Liver (tissue), 9 donors: ENCODE results near the gene MAP1LC3C. TPM values are rescaled to one million over a fixed set of nuclear protein-coding genes. Genes with fewer than 3 reads are reported as not detected.

Experiments
- DNase-seq: peaks from one replicate; pipeline ENCODE4 v3.0.0-alpha.2; 2017; ENCODE audit warnings: low spot score
- H3K27ac ChIP-seq, 2 donors: one replicate each; pipeline ENCODE4 v1.7.0; 2013; ENCODE audit warnings: inconsistent platforms in 2 of 2, low read length in 2 of 2, control low read depth in 1 of 2, low read depth in 1 of 2, mild to moderate bottlenecking in 1 of 2
- H3K27me3 ChIP-seq, 4 donors: one replicate each; pipeline versions ENCODE4 v1.6.1 to v1.7.0; 2013; ENCODE audit warnings: low read length in 3 of 4, inconsistent platforms in 1 of 4, mild to moderate bottlenecking in 1 of 4, moderate library complexity in 1 of 4; ENCODE audit not compliant: control insufficient read depth in 4 of 4, insufficient read depth in 4 of 4
- H3K36me3 ChIP-seq, 4 donors: one replicate each; pipeline versions ENCODE4 v1.6.1 to v1.7.0; 2013; ENCODE audit warnings: low read length in 3 of 4, mild to moderate bottlenecking in 3 of 4, low read depth in 1 of 4, moderate library complexity in 1 of 4; ENCODE audit not compliant: control insufficient read depth in 4 of 4, insufficient read depth in 3 of 4
- H3K4me1 ChIP-seq, 4 donors: one replicate each; pipeline versions ENCODE4 v1.6.1 to v1.7.0; 2013; ENCODE audit warnings: low read length in 3 of 4, mild to moderate bottlenecking in 3 of 4, moderate library complexity in 1 of 4; ENCODE audit not compliant: control insufficient read depth in 4 of 4, insufficient read depth in 4 of 4
- H3K4me3 ChIP-seq, 3 donors: one replicate each; pipeline versions ENCODE4 v1.6.1 to v1.7.0; 2013; ENCODE audit warnings: low read length in 3 of 3, control low read depth in 1 of 3, low read depth in 1 of 3, mild to moderate bottlenecking in 1 of 3
- H3K9ac ChIP-seq, 2 donors: one replicate each; pipeline ENCODE4 v1.7.0; 2013; ENCODE audit warnings: low read length in 2 of 2, mild to moderate bottlenecking in 2 of 2, moderate library complexity in 2 of 2, control low read depth in 1 of 2, low read depth in 1 of 2
- H3K9me3 ChIP-seq, 4 donors: one replicate each; pipeline versions ENCODE4 v1.6.1 to v1.7.0; 2013; ENCODE audit warnings: low read length in 3 of 4; ENCODE audit not compliant: control insufficient read depth in 4 of 4
- CTCF ChIP-seq: fragments of 150-350 bp; IDR thresholded peaks from 2 replicates; pipeline ENCODE4 v1.5.1; 2017; ENCODE audit warnings: improper control_type of control experiment, low read depth, low read length; ENCODE audit not compliant: missing input control
- EGR1 ChIP-seq, 2 donors: IDR thresholded peaks; 2 replicates each; pipeline ENCODE4 v1.6.1; 2016 to 2018; ENCODE audit warnings: antibody characterized with exemption in 2 of 2, low read depth in 2 of 2
- GABPA ChIP-seq, 2 donors: IDR thresholded peaks in 1 of 2; conservative IDR thresholded peaks in 1 of 2; 2 replicates each; pipeline ENCODE4 v1.6.1; 2016; ENCODE audit warnings: antibody characterized with exemption in 2 of 2, mild to moderate bottlenecking in 1 of 2, moderate library complexity in 1 of 2
- HNF4G ChIP-seq: IDR thresholded peaks from 2 replicates; pipeline ENCODE4 v1.6.1; 2016; ENCODE audit warnings: antibody characterized with exemption
- JUND ChIP-seq, 2 donors: IDR thresholded peaks; 2 replicates each; pipeline ENCODE4 v1.6.1; 2016; ENCODE audit warnings: antibody characterized with exemption in 2 of 2
- NR2F2 ChIP-seq: IDR thresholded peaks from 2 replicates; pipeline ENCODE4 v1.6.1; 2016; ENCODE audit warnings: antibody characterized with exemption
- RAD21 ChIP-seq, 2 donors: IDR thresholded peaks; 2 replicates each; pipeline ENCODE4 v1.6.1; 2016; ENCODE audit warnings: antibody characterized with exemption in 2 of 2, mild to moderate bottlenecking in 2 of 2
- REST ChIP-seq: IDR thresholded peaks from 2 replicates; pipeline ENCODE4 v1.6.1; 2016; ENCODE audit warnings: antibody characterized with exemption, mild to moderate bottlenecking
- RXRA ChIP-seq, 2 donors: IDR thresholded peaks; 2 replicates each; pipeline ENCODE4 v1.6.1; 2017 to 2018; ENCODE audit warnings: antibody characterized with exemption in 2 of 2, mild to moderate bottlenecking in 1 of 2
- SP1 ChIP-seq: IDR thresholded peaks from 2 replicates; pipeline ENCODE4 v1.6.1; 2018; ENCODE audit warnings: antibody characterized with exemption, mild to moderate bottlenecking
- WGBS: extraction: QIAGEN DNeasy Blood & Tissue Kit; methylation state at CpG from one replicate; pipeline ENCODE4 v1.1.7; 2013; 5-methylcytosine and 5-hydroxymethylcytosine counted together
- polyA plus RNA-seq, 2 donors: library from polyadenylated mRNA; stranded (reverse) in 1 of 2; unstranded in 1 of 2; fragments of 200-250 nt in 1 of 2; fragments of >200 nt in 1 of 2; fragmentation: Nextera tagmentation in 1 of 2; extraction: Ambion mirVana in 1 of 2; gene quantifications; one replicate each; pipeline versions ENCODE4 v1.2.1 to v1.2.3, GENCODE V29; 2013 to 2015
- total RNA-seq, 2 donors: library from RNA; depleted of rRNA; stranded (reverse); fragments of >200 nt; gene quantifications; one replicate each; pipeline ENCODE4 v1.2.3, GENCODE V29; 2014
- TF ChIP-seq, protein P1 (sequence below): IDR thresholded peaks from 2 replicates; pipeline ENCODE4 v1.6.1; 2016; ENCODE audit warnings: antibody characterized with exemption
- donor health status: healthy.
- donor health status: healthy.
- donor health status: healthy.
- donor health status: healthy.
- donor health status: healthy.

The MAP1LC3C gene
- total and polyA plus RNA-seq, 4 donors: not detected

DNA sequence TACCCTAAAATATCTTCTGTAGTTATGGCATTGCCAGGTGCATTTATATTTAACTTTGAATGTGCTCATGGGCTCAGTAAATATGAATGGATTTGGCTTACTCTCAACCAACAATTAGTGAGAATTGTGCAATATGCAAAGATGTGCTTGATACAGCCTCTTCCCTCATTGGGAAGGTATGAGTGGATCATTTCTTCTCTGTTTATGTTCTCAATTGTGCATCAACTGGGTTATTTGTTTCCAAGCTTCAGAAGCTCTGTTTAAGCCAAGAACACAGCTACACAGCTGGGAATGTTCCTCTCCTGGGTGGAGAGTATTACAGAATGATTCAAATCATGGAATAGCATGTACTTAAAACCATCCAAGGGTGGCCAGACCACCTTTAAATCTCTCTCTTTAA is 17.6 kb upstream of the MAP1LC3C start:
- Histone ChIP-seq H3K9me3 (no peaks in the 10 kb centered on the region), H3K4me3 (no peak overlapping the region), H3K4me1 (no peaks in the 10 kb centered on the region), H3K27ac (no peak overlapping the region), H3K27me3 (no peaks in the 10 kb centered on the region), H3K9ac (no peak overlapping the region), H3K36me3 (no peaks in the 10 kb centered on the region)
- no peak for DNase-seq
- TF ChIP-seq SP1: no peak
- no peak for TF ChIP-seq REST
- no peak for TF ChIP-seq RXRA (IDR thresholded peaks at IDR 0.05)
- no peak for TF ChIP-seq RAD21 (IDR thresholded peaks at IDR 0.05)
- no peak for TF ChIP-seq JUND (IDR thresholded peaks at IDR 0.05)
- no peak for TF ChIP-seq NR2F2
- no peak for TF ChIP-seq GABPA (IDR thresholded peaks at IDR 0.05 in 1 of 2, conservative IDR thresholded peaks at IDR 0.05 in 1 of 2)
- TF ChIP-seq CTCF: no peak
- no peak for TF ChIP-seq EGR1 (IDR thresholded peaks at IDR 0.05; ENCODE audit: low read depth in 2 of 2)

DNA sequence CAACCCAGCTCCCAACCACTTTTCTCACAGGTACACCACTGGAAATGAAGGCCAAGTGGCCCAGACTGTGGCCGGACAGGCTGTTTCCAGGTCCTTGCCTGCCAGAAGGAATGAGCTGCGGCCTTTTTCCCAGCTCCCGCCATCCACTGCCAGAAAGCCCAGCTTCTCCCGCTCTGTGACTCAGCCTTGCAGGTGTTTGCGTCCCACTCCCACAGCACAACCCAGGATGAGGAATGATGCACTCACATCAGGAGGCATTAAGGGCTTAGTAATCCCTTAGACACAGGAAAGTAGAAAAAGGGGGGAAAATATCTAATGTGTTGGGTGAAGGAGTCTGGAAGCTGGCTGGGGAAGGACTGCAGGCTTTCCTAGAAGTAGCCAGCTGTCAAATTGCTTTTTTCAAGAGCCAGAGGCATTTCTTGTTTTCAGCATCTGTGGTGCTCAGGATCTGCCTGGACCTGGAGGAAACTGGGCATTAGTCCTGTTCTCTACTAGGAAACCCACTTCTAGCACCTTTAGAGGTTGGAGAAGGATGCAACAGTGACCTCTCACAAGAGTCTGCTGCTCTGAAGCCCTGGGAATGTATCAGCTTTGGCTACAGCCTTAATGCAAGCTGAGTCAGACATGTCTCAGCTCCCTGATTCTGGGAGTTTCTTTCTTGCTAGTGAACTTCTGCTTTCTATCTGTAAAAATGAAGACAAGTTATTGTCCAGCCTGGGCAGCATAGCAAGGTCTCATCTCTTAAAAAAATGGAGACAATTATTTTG is 13.2 kb upstream of the MAP1LC3C start:
- H3K4me1 ChIP-seq: no peaks in the 10 kb centered on the region

More for the DNA sequence above, 13.2 kb upstream of the MAP1LC3C start:
- H3K9me3 ChIP-seq: no peaks in the 10 kb centered on the region
- WGBS: 90% methylated on average over 5 of the region's 5 CpGs
- H3K27ac ChIP-seq: no peak overlapping the region
- H3K27me3 ChIP-seq: no peaks in the 10 kb centered on the region
- TF ChIP-seq HNF4G: no peak
- no peak for TF ChIP-seq NR2F2
- no peak for TF ChIP-seq SP1
- TF ChIP-seq, protein P1, sequence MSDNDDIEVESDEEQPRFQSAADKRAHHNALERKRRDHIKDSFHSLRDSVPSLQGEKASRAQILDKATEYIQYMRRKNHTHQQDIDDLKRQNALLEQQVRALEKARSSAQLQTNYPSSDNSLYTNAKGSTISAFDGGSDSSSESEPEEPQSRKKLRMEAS: no peak
- no peak overlapping the region for H3K9ac ChIP-seq
- no peak overlapping the region for H3K4me3 ChIP-seq
- no peak for DNase-seq
- H3K36me3 ChIP-seq: no peaks in the 10 kb centered on the region
